DOHH2 (cell line): ENCODE results near the gene CAMTA1.

Source experiments
- H3F3A ChIP-seq: fragments of 200-600 bp; sonication (generic), shearing (Covaris generic); 2 replicates; pipeline ENCODE4 v1.6.0; 2016; ENCODE audit warnings: antibody characterized with exemption, mild to moderate bottlenecking; ENCODE audit not compliant: control insufficient read depth, insufficient read depth
- H3K27ac ChIP-seq: fragments of 200-600 bp; sonication (generic); 2 replicates; pipeline ENCODE4 v1.5.1; 2014; ENCODE audit warnings: low read depth, mild to moderate bottlenecking, low read length, moderate library complexity
- H3K27me3 ChIP-seq: fragments of 200-600 bp; sonication (generic); 2 replicates; pipeline ENCODE4 v1.6.1; 2014; ENCODE audit warnings: mild to moderate bottlenecking, low read length, mixed read lengths; ENCODE audit not compliant: control insufficient read depth
- H3K36me3 ChIP-seq: fragments of 200-600 bp; sonication (generic); 2 replicates; pipeline ENCODE4 v1.6.1; 2014; ENCODE audit warnings: mild to moderate bottlenecking, low read length, moderate library complexity, mixed read lengths; ENCODE audit not compliant: control insufficient read depth
- H3K4me1 ChIP-seq: fragments of 200-600 bp; sonication (generic); 2 replicates; pipeline ENCODE4 v1.6.1; 2014; ENCODE audit warnings: mild to moderate bottlenecking, low read length, mixed read lengths; ENCODE audit not compliant: control insufficient read depth
- H3K4me2 ChIP-seq: fragments of 200-600 bp; sonication (generic); 2 replicates; pipeline ENCODE4 v1.6.0; 2014; ENCODE audit warnings: mild to moderate bottlenecking, low read length, moderate library complexity
- H3K4me3 ChIP-seq: fragments of 200-600 bp; sonication (generic); 2 replicates; pipeline ENCODE4 v1.5.1; 2014; ENCODE audit warnings: mild to moderate bottlenecking, low read length, mixed read lengths
- H3K79me2 ChIP-seq: fragments of 200-600 bp; sonication (generic); 2 replicates; pipeline ENCODE4 v1.6.1; 2014; ENCODE audit warnings: mild to moderate bottlenecking, low read length, mixed read lengths; ENCODE audit not compliant: control insufficient read depth
- H3K9me2 ChIP-seq: fragments of 200-600 bp; sonication (generic); replicated peaks from 2 replicates; pipeline ENCODE4 v1.6.1; 2014; ENCODE audit warnings: mild to moderate bottlenecking, low read length, mixed read lengths; ENCODE audit not compliant: control insufficient read depth
- H3K9me3 ChIP-seq: fragments of 200-600 bp; sonication (generic); 2 replicates; pipeline ENCODE4 v1.6.1; 2014; ENCODE audit warnings: antibody characterized with exemption, low read length, mixed read lengths; ENCODE audit not compliant: control insufficient read depth, insufficient read depth
- H4K20me1 ChIP-seq: fragments of 200-600 bp; sonication (generic); 2 replicates; pipeline ENCODE4 v1.6.0; 2014; ENCODE audit warnings: low read depth, mild to moderate bottlenecking, antibody characterized with exemption, low read length, moderate library complexity; ENCODE audit not compliant: control insufficient read depth, insufficient read depth
- EZH2phosphoT487 ChIP-seq: fragments of 200-600 bp; sonication (generic); IDR thresholded peaks from 2 replicates; pipeline ENCODE4 v1.6.1; 2017; ENCODE audit warnings: borderline replicate concordance, mild to moderate bottlenecking, antibody characterized with exemption, low read length, moderate library complexity, mixed read lengths
- TF ChIP-seq, protein P1 (sequence below): fragments of 200-600 bp; sonication (generic); IDR thresholded peaks from one replicate; pipeline ENCODE4 v1.5.1; 2014; ENCODE audit warnings: antibody characterized with exemption, mild to moderate bottlenecking, low read depth, low read length; ENCODE audit not compliant: poor library complexity, severe bottlenecking

The CAMTA1 gene

DNA sequence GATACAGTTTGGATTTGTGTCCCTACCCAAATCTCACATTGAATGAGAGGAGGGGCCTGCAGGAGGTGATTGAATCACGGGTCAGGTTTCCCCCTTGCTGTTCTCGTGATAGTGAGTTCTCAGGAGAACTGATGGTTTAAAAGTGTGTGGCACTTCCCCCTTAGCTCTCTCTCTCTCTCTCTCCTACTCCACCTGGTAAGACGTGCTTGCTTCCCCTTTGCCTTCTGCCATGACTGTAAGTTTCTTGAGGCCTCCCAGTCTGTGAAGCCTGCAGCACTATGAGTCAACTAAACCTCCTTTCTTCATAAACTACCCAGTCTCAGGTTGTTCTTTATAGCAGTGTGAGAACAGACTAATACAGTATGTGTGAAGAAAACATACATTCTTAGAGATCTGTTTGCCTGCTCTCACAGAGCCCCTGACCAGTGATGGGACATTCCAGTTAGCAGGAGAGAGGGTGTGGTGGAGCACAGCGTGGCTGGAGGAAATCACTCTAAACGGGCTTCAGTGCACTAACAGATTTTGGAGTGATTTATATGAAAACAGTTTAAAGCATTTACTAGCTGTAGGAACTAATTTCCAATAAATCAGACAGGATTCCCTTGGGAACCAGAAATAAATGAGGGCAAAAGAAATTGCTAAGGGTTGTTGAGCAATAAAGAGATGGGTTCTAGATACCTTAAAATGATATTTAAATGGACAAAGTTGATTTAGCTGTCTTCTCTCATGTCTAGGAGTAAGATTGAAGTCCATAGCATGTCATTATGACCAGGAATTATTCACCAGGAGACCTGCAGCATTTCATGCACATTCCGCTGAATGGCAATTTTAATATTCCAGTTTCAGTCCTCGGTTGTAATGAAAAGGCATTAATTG lies 411.0 kb downstream of the CAMTA1 start:
- H3K4me2 ChIP-seq = no peak overlapping the region
- no peak for TF ChIP-seq EZH2phosphoT487
- TF ChIP-seq, protein P1, sequence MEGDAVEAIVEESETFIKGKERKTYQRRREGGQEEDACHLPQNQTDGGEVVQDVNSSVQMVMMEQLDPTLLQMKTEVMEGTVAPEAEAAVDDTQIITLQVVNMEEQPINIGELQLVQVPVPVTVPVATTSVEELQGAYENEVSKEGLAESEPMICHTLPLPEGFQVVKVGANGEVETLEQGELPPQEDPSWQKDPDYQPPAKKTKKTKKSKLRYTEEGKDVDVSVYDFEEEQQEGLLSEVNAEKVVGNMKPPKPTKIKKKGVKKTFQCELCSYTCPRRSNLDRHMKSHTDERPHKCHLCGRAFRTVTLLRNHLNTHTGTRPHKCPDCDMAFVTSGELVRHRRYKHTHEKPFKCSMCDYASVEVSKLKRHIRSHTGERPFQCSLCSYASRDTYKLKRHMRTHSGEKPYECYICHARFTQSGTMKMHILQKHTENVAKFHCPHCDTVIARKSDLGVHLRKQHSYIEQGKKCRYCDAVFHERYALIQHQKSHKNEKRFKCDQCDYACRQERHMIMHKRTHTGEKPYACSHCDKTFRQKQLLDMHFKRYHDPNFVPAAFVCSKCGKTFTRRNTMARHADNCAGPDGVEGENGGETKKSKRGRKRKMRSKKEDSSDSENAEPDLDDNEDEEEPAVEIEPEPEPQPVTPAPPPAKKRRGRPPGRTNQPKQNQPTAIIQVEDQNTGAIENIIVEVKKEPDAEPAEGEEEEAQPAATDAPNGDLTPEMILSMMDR = no peak
- H3F3A ChIP-seq = no peaks in the 10 kb centered on the region
- no peaks in the 10 kb centered on the region for H3K79me2 ChIP-seq
- H3K9me2 ChIP-seq = no peaks in the 10 kb centered on the region
- H3K36me3 ChIP-seq = no peaks in the 10 kb centered on the region
- H4K20me1 ChIP-seq = no peaks in the 10 kb centered on the region
- no peaks in the 10 kb centered on the region for H3K4me1 ChIP-seq
- H3K27me3 ChIP-seq = no peaks in the 10 kb centered on the region
- no peak overlapping the region for H3K4me3 ChIP-seq
- no peaks in the 10 kb centered on the region for H3K9me3 ChIP-seq
- no peak overlapping the region for H3K27ac ChIP-seq

DNA sequence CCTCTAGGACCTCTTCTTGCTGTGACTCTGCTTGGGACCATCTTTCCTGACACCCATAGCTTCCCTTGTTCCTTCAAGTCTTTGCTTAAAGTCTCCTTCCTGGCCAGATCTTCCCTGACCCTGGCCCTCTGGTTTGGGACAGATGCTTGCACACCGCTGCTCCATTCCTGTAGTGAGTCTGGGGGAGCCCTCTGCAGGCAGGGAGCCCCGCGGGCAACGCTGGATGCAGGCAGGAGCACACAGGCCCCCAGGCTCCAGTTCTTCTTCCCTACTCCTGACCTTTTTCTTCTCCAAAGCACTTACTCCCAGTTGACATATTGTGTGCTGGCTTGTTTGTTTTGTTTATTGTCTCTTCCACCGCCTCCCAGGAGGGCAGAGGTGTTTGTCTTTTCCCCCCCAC lies 413.4 kb downstream of the CAMTA1 start:
- Histone ChIP-seq H3K9me3 (no peaks in the 10 kb centered on the region), H3K36me3 (no peaks in the 10 kb centered on the region), H3K27me3 (no peaks in the 10 kb centered on the region), H3K9me2 (no peaks in the 10 kb centered on the region), H3K79me2 (no peaks in the 10 kb centered on the region), H3F3A (no peaks in the 10 kb centered on the region), H3K4me2 (no peak overlapping the region), H3K27ac (no peak overlapping the region), H4K20me1 (no peaks in the 10 kb centered on the region), H3K4me3 (no peak overlapping the region), H3K4me1 (no peaks in the 10 kb centered on the region)
- TF ChIP-seq, protein P1 = no peak
- TF ChIP-seq EZH2phosphoT487 = no peak

DNA sequence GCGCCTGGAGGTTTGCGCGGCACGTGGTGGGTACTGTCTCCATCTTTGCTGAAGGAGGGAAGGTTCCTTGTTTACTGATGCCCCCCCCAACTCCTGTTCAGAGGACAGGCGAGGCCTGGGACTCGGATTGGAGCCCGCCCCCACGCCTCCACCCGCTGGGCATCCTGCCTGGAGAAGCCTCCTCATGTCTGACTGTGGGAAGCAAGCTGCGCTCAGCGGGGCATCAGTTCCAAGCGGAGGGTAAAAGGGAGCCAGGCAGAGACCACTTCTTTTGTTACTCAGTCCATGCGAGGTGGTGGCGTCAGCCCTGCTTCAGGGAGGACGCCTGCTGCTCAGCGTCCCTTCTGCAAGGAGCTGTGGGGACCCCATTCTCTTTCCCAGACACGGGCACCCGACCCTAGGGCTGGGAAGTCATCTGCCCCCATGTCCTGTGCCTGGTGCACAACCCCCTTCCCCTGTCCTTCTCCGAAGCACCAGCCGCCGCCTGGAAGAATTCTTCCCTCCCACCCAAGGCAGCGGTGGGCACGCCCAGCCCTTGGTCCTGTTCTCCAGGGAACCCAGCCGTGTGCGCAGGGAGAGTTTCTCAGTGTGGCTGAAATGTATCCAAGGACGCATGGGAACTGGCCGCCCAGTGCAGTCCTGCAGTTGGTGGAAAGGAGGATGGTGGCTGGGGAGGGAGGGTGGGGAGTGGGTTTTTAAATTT lies 414.0 kb downstream of the CAMTA1 start:
- Histone ChIP-seq H3K4me2 (no peak overlapping the region), H3K79me2 (no peaks in the 10 kb centered on the region), H3K36me3 (no peaks in the 10 kb centered on the region), H3K4me1 (no peaks in the 10 kb centered on the region), H3K9me2 (no peaks in the 10 kb centered on the region), H3K27me3 (no peaks in the 10 kb centered on the region), H3K9me3 (no peaks in the 10 kb centered on the region), H3F3A (no peaks in the 10 kb centered on the region), H3K4me3 (no peak overlapping the region), H3K27ac (no peak overlapping the region), H4K20me1 (no peaks in the 10 kb centered on the region)
- TF ChIP-seq, protein P1 = no peak
- TF ChIP-seq EZH2phosphoT487 = no peak
